ENCODE measurements around the gene NTSR1. TPM values are rescaled to one million over a fixed set of nuclear protein-coding genes. Genes with fewer than 3 reads are reported as not detected.

NTSR1 gene
- total RNA-seq, 1 experiment from 2014 or later, result 0.98 TPM

DNA sequence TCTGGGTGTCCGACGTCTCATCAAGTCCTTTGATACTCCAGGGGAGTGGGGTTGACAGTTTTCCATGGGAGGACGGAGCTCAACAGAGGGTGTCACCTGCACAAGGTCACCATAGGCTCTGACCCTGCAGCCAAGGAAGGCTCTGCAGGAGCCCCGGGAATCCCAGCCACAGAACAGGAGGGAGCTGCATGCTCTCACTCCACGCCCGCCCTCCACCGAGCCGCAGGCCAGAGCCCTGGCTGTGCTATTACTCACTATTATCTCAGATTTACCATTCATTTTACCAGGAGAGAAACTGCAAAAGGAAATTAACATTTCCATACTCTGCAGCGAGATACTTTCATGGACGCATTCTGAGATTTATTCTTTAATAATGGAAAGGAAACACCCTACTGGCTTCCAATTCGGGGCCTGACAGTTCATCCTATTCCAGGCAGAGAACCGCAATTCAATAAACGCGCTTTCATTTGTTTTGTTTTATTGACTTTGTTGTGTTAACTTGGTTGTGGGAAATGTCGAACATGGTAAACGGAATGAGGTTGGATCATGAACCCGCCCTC lies 18.3 kb upstream of the NTSR1 start:
- H3K9me2 ChIP-seq (ENCODE audit: insufficient read depth), result no peaks in the 10 kb centered on the region
- no peaks in the 10 kb centered on the region for H4K20me1 ChIP-seq (ENCODE audit: insufficient read depth)
- H3K27ac ChIP-seq, result no peak overlapping the region
- no peak for DNase-seq
- intact Hi-C loops (cut with micrococcal nuclease; ENCODE audit: unreplicated experiment), result no loop called here
- no peak overlapping the region for H2AFZ ChIP-seq
- no peaks in the 10 kb centered on the region for H3K36me3 ChIP-seq (ENCODE audit: low read depth)
- ChIA-PET POLR2A (ENCODE audit: unreplicated experiment) (no interaction called here), CTCF (no interaction called here)
- no peaks in the 10 kb centered on the region for H3K79me2 ChIP-seq (ENCODE audit: low read depth)
- peaks cover 16% of the 10 kb centered on the region; the same call in 1 of the 2 replicates for H3K27me3 ChIP-seq (ENCODE audit: insufficient read depth, low read depth)
- BruUV-seq (replicated peaks), result no TSS peak
- H3K9me3 ChIP-seq (ENCODE audit: insufficient read depth, low read depth), result no peaks in the 10 kb centered on the region
- H3K4me2 ChIP-seq, result no peak overlapping the region
- no peak overlapping the region for H3K4me3 ChIP-seq
- H3K4me1 ChIP-seq (replicated peaks; ENCODE audit: insufficient read depth), result 0 out of 2 replicates have a peak, but pooled peaks cover 7% of the 10 kb centered on the region
- peaks cover 6% of the 10 kb centered on the region; the same call in 1 of the 2 replicates for H3F3A ChIP-seq (ENCODE audit: insufficient read depth, low read depth)
- TF ChIP-seq, protein P1, sequence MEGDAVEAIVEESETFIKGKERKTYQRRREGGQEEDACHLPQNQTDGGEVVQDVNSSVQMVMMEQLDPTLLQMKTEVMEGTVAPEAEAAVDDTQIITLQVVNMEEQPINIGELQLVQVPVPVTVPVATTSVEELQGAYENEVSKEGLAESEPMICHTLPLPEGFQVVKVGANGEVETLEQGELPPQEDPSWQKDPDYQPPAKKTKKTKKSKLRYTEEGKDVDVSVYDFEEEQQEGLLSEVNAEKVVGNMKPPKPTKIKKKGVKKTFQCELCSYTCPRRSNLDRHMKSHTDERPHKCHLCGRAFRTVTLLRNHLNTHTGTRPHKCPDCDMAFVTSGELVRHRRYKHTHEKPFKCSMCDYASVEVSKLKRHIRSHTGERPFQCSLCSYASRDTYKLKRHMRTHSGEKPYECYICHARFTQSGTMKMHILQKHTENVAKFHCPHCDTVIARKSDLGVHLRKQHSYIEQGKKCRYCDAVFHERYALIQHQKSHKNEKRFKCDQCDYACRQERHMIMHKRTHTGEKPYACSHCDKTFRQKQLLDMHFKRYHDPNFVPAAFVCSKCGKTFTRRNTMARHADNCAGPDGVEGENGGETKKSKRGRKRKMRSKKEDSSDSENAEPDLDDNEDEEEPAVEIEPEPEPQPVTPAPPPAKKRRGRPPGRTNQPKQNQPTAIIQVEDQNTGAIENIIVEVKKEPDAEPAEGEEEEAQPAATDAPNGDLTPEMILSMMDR (conservative IDR thresholded peaks at IDR 0.05), result no peak
- TF ChIP-seq EZH2 (IDR thresholded peaks at IDR 0.05; ENCODE audit: low read depth), result no peak

DNA sequence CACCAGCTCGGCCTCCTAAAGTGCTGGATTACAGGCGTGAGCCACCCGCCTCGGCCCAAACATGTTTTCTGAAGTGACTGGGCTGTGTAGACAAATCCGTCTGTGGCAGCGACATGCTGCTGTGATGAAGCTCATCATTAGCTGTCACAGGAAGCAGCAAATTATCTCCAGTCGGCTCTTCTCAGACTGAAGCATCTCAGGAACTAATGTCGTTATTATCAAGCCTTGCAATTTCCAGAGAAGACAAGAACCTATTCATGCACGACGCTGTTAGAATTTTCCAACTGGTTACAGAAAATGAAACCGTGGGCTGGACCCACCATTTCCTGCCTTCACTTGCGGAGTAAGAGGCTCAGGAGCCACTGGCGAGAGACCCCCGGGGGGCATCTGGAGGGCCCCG lies 17.1 kb upstream of the NTSR1 start:
- DNase-seq, result no peak
- no peak for TF ChIP-seq EZH2 (IDR thresholded peaks at IDR 0.05; ENCODE audit: low read depth)
- TF ChIP-seq, protein P1 (conservative IDR thresholded peaks at IDR 0.05), result no peak
- no peaks in the 10 kb centered on the region for H3K9me3 ChIP-seq (ENCODE audit: insufficient read depth, low read depth)
- no peak overlapping the region for H3K4me2 ChIP-seq
- no peaks in the 10 kb centered on the region for H4K20me1 ChIP-seq (ENCODE audit: insufficient read depth)
- H3F3A ChIP-seq (ENCODE audit: insufficient read depth, low read depth), result peaks cover 6% of the 10 kb centered on the region; the same call in 1 of the 2 replicates
- H3K27ac ChIP-seq, result no peak overlapping the region
- no peak overlapping the region for H2AFZ ChIP-seq
- no peak overlapping the region for H3K4me3 ChIP-seq
- peaks cover 16% of the 10 kb centered on the region; the same call in 1 of the 2 replicates for H3K27me3 ChIP-seq (ENCODE audit: insufficient read depth, low read depth)
- no peaks in the 10 kb centered on the region for H3K79me2 ChIP-seq (ENCODE audit: low read depth)
- POLR2A ChIA-PET (ENCODE audit: unreplicated experiment), result no interaction called here
- no peaks in the 10 kb centered on the region for H3K36me3 ChIP-seq (ENCODE audit: low read depth)
- intact Hi-C loops (cut with micrococcal nuclease; ENCODE audit: unreplicated experiment), result no loop called here
- no peaks in the 10 kb centered on the region for H3K9me2 ChIP-seq (ENCODE audit: insufficient read depth)
- H3K4me1 ChIP-seq (replicated peaks; ENCODE audit: insufficient read depth), result 0 out of 2 replicates have a peak, but pooled peaks cover 7% of the 10 kb centered on the region
- CTCF ChIA-PET, result no interaction called here
- BruUV-seq (replicated peaks), result no TSS peak

DNA sequence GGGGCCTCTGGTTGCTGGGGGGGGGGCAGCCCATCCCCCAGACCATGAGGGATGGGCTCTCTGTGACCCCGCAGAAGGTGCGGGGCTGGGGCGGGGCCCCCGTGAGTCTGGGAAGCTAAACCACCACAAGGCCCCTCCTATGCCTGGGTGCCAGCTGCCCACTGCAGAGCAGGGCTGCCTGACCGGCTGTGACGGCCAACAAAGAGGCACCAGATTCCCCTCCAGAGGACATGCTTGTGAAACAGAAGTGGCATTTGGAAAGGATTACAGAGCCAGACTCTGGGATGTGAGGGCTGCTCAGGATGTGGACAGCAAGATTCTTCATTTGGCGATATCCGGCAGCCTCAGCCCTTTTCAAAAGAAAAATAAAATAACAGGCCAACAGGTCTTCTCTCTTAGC lies 16.5 kb upstream of the NTSR1 start:
- Histone ChIP-seq H3K27me3 (ENCODE audit: insufficient read depth, low read depth) (peaks cover 16% of the 10 kb centered on the region; the same call in 1 of the 2 replicates), H3F3A (ENCODE audit: insufficient read depth, low read depth) (peaks cover 6% of the 10 kb centered on the region; the same call in 1 of the 2 replicates), H3K36me3 (ENCODE audit: low read depth) (no peaks in the 10 kb centered on the region), H4K20me1 (ENCODE audit: insufficient read depth) (no peaks in the 10 kb centered on the region), H3K9me3 (ENCODE audit: insufficient read depth, low read depth) (no peaks in the 10 kb centered on the region), H3K27ac (no peak overlapping the region), H3K4me1 (replicated peaks; ENCODE audit: insufficient read depth) (0 out of 2 replicates have a peak, but pooled peaks cover 7% of the 10 kb centered on the region), H3K79me2 (ENCODE audit: low read depth) (no peaks in the 10 kb centered on the region), H3K9me2 (ENCODE audit: insufficient read depth) (no peaks in the 10 kb centered on the region), H3K4me3 (no peak overlapping the region), H3K4me2 (no peak overlapping the region), H2AFZ (no peak overlapping the region)
- intact Hi-C loops (cut with micrococcal nuclease; ENCODE audit: unreplicated experiment), result no loop called here
- TF ChIP-seq, protein P1 (conservative IDR thresholded peaks at IDR 0.05), result no peak
- TF ChIP-seq EZH2 (IDR thresholded peaks at IDR 0.05; ENCODE audit: low read depth), result no peak
- no TSS peak for BruUV-seq (replicated peaks)
- POLR2A ChIA-PET (ENCODE audit: unreplicated experiment), result no interaction called here
- no peak for DNase-seq
- CTCF ChIA-PET, result no interaction called here

All from PC-9 (cell line).